Aorta (tissue), 5 donors: ENCODE data around the gene ZMIZ1. TPM values are rescaled to one million over a fixed set of nuclear protein-coding genes. Genes with fewer than 3 reads are reported as not detected.
A peak's percentile ranks its signal among the peaks of the same experiment; 100 is the strongest.

Experiments
- ATAC-seq: fragments of 200-7000 bp; cut with Tn5 transposase; one replicate; pipeline ENCODE4 v1.9.1; 2022; ENCODE audit warnings: moderate library complexity; ENCODE audit not compliant: low FRiP score
- DNase-seq, 2 donors: peaks; one replicate each; pipeline ENCODE4 v3.0.0-alpha.2; 2020
- H3K27ac ChIP-seq, 2 donors: one replicate each; pipeline ENCODE4 v1.5.1; 2013; ENCODE audit warnings: low read length in 2 of 2, mild to moderate bottlenecking in 2 of 2, moderate library complexity in 2 of 2, control low read depth in 1 of 2, inconsistent platforms in 1 of 2, low read depth in 1 of 2
- H3K27me3 ChIP-seq, 2 donors: one replicate each; pipeline ENCODE4 v1.6.1; 2013; ENCODE audit warnings: control low read depth in 1 of 2, low read length in 1 of 2, mild to moderate bottlenecking in 1 of 2, moderate library complexity in 1 of 2; ENCODE audit not compliant: insufficient read depth in 2 of 2, control insufficient read depth in 1 of 2
- H3K36me3 ChIP-seq, 2 donors: one replicate each; pipeline ENCODE4 v1.6.1; 2013; ENCODE audit warnings: control low read depth in 1 of 2, low read length in 1 of 2, mild to moderate bottlenecking in 1 of 2; ENCODE audit not compliant: insufficient read depth in 2 of 2, control insufficient read depth in 1 of 2
- H3K4me1 ChIP-seq, 2 donors: one replicate each; pipeline ENCODE4 v1.6.1; 2013; ENCODE audit warnings: low read length in 2 of 2, control low read depth in 1 of 2, mild to moderate bottlenecking in 1 of 2, moderate library complexity in 1 of 2; ENCODE audit not compliant: insufficient read depth in 2 of 2, control insufficient read depth in 1 of 2
- H3K4me3 ChIP-seq, 2 donors: one replicate each; pipeline ENCODE4 v1.5.1; 2013; ENCODE audit warnings: low read length in 2 of 2, control low read depth in 1 of 2, mild to moderate bottlenecking in 1 of 2
- H3K9me3 ChIP-seq: one replicate; pipeline ENCODE4 v1.6.1; 2013; ENCODE audit warnings: mild to moderate bottlenecking, low read length; ENCODE audit not compliant: control insufficient read depth
- WGBS, 2 donors: extraction: QIAGEN DNeasy Blood & Tissue Kit; methylation state at CpG; one replicate each; pipeline ENCODE4 v1.1.7; 2013; 5-methylcytosine and 5-hydroxymethylcytosine counted together
- intact Hi-C, 2 donors: fragments of 100-400 bp; cut with DNase I; formaldehyde crosslinking; loops; one replicate each; pipeline versions ENCODE4 v1.14.2 to v1.15.0; 2022
- polyA plus RNA-seq, 2 donors: library from polyadenylated mRNA; stranded (reverse); fragments of 200-250 nt; gene quantifications; one replicate each; pipeline ENCODE4 v1.2.3, GENCODE V29; 2013
- total RNA-seq, 2 donors: library from RNA; stranded (reverse); fragmentation: NEBNext Ultra II Directional; extraction: Animal tissue kit (Norgen Biotek cat#: 25700); gene quantifications; one replicate each; pipeline ENCODE4 v1.2.1, GENCODE V29; 2021
- donor health status: healthy with polysubstance abuse.
- donor health status: Bipolar disorder and iron deficiency.
- donor health status: DM: no; HTN: no; CAD: no.
- donor health status: DM: no; HTN: no; CAD: no.
- donor health status: DM: yes; HTN: yes; CAD: no.

The ZMIZ1 gene
- total and polyA plus RNA-seq, 4 donors, result 7.8 to 84.1 (median 28.2) TPM

GRCh38 chr10:79048639-79049550, 19.9 kb upstream of the ZMIZ1 start:
- ATAC-seq, result no peak
- 74 to 75% methylated on average over 14 of the region's 14 CpGs for WGBS, 2 donors
- intact Hi-C loops, result no loop called here

GRCh38 chr10:79049931-79050895, 18.6 kb upstream of the ZMIZ1 start:
- H3K4me1 ChIP-seq, result no peaks in the 10 kb centered on the region
- H3K9me3 ChIP-seq, result no peaks in the 10 kb centered on the region
- no peak overlapping the region for H3K4me3 ChIP-seq
- 82 to 95% methylated on average over 15 of the region's 15 CpGs for WGBS, 2 donors
- ATAC-seq (no peak), DNase-seq (peak; percentile 39 to 41)
- no peaks in the 10 kb centered on the region for H3K27me3 ChIP-seq
- no peaks in the 10 kb centered on the region for H3K36me3 ChIP-seq
- H3K27ac ChIP-seq, result no peak overlapping the region
- intact Hi-C loops, result no loop called here

More at GRCh38 chr10:79048639-79049550, 19.9 kb upstream of the ZMIZ1 start:
- Histone ChIP-seq H3K27ac (no peak overlapping the region), H3K36me3 (no peaks in the 10 kb centered on the region), H3K9me3 (no peaks in the 10 kb centered on the region), H3K27me3 (no peaks in the 10 kb centered on the region), H3K4me1 (no peaks in the 10 kb centered on the region), H3K4me3 (no peak overlapping the region)
- DNase-seq, result peak; percentile 38 to 70

GRCh38 chr10:79050896-79051555, 17.7 kb upstream of the ZMIZ1 start:
- ATAC-seq (no peak), DNase-seq (peak; percentile 3 to 37)
- no peak overlapping the region for H3K27ac ChIP-seq
- no peaks in the 10 kb centered on the region for H3K9me3 ChIP-seq
- H3K4me3 ChIP-seq, result no peak overlapping the region
- no peaks in the 10 kb centered on the region for H3K4me1 ChIP-seq
- intact Hi-C loops, result no loop called here
- no peaks in the 10 kb centered on the region for H3K27me3 ChIP-seq
- no peaks in the 10 kb centered on the region for H3K36me3 ChIP-seq
- WGBS, 2 donors, result 80 to 81% methylated on average over 7 of the region's 7 CpGs

GRCh38 chr10:79051766-79052165, 17.0 kb upstream of the ZMIZ1 start:
- Histone ChIP-seq H3K36me3 (no peaks in the 10 kb centered on the region), H3K9me3 (no peaks in the 10 kb centered on the region), H3K4me1 (no peaks in the 10 kb centered on the region), H3K27ac (no peak overlapping the region), H3K27me3 (no peaks in the 10 kb centered on the region), H3K4me3 (no peak overlapping the region)
- DNase-seq, result peak; percentile 44 to 59
- no peak for ATAC-seq
- intact Hi-C loops, result no loop called here
- WGBS, 2 donors, result 87 to 90% methylated on average over 14 of the region's 14 CpGs

- no peak overlapping the region for H3K4me3 ChIP-seq
- no peaks in the 10 kb centered on the region for H3K27me3 ChIP-seq
- H3K36me3 ChIP-seq, result no peaks in the 10 kb centered on the region
- H3K27ac ChIP-seq, result no peak overlapping the region
- no peaks in the 10 kb centered on the region for H3K4me1 ChIP-seq
- no peak for ATAC-seq
- H3K9me3 ChIP-seq, result no peaks in the 10 kb centered on the region
- intact Hi-C loops, result no loop called here
- peak; percentile 26 to 62 for DNase-seq
- 84 to 86% methylated on average over 12 of the region's 12 CpGs for WGBS, 2 donors
Observed at GRCh38 chr10:79052291-79053080, 16.3 kb upstream of the ZMIZ1 start.

GRCh38 chr10:79053081-79053434, 15.7 kb upstream of the ZMIZ1 start:
- Histone ChIP-seq H3K4me1 (no peaks in the 10 kb centered on the region), H3K4me3 (no peak overlapping the region), H3K36me3 (no peaks in the 10 kb centered on the region), H3K27me3 (no peaks in the 10 kb centered on the region), H3K27ac (no peak overlapping the region), H3K9me3 (no peaks in the 10 kb centered on the region)
- ATAC-seq (no peak), DNase-seq (peak in 1 of 2 donors; percentile 17)
- WGBS, 2 donors, result 97 to 98% methylated on average over 4 of the region's 4 CpGs
- intact Hi-C loops, result no loop called here

GRCh38 chr10:79053481-79054202, 15.1 kb upstream of the ZMIZ1 start:
- WGBS, 2 donors, result 84 to 95% methylated on average over 10 to 11 of the region's 11 CpGs
- H3K27me3 ChIP-seq, result no peaks in the 10 kb centered on the region
- no peaks in the 10 kb centered on the region for H3K4me1 ChIP-seq
- H3K4me3 ChIP-seq, result no peak overlapping the region
- intact Hi-C loops, result no loop called here
- DNase-seq (peak; percentile 33 to 59), ATAC-seq (no peak)
- H3K36me3 ChIP-seq, result no peaks in the 10 kb centered on the region
- H3K9me3 ChIP-seq, result no peaks in the 10 kb centered on the region
- no peak overlapping the region for H3K27ac ChIP-seq
